GM12878 (cell line): Measurements from ENCODE around the gene BCR. TPM values are rescaled to one million over a fixed set of nuclear protein-coding genes. Genes with fewer than 3 reads are reported as not detected.

ENCODE experiments used
- ATAC-seq: fragments of 200-7000 bp; cut with Tn5 transposase; 3 replicates; pipeline ENCODE4 v1.9.1; 2020; ENCODE audit warnings: mild to moderate bottlenecking, moderate library complexity
- BruUV-seq: library from RNA; stranded (reverse); fragments of 400-500 nt; replicated peaks from 2 replicates; lab custom pipeline; 2021; lab: Mats Ljungman, UMichigan
- CTCF ChIA-PET: fragments of 300-600 bp; sonication (Branson Sonifier 250); formaldehyde crosslinking; extraction: SDS; loops from one replicate; lab custom pipeline; 2021; ENCODE audit warnings: inconsistent platforms; lab: Yijun Ruan, JAX
- POLR2A ChIA-PET: fragments of 350-600 bp; formaldehyde crosslinking; extraction: SDS; loops from one replicate; lab custom pipeline; 2021; ENCODE audit warnings: inconsistent platforms; lab: Charles Lee
- RAD21 ChIA-PET: fragments of 300-600 bp; sonication (Branson Sonifier 250); formaldehyde crosslinking; loops from one replicate; lab custom pipeline; 2023; ENCODE audit warnings: antibody characterized with exemption; ENCODE audit not compliant: unreplicated experiment; lab: Charles Lee
- SMC1A ChIA-PET: fragments of 300-600 bp; sonication (Branson Sonifier 250); formaldehyde crosslinking; loops from one replicate; lab custom pipeline; 2023; ENCODE audit not compliant: unreplicated experiment, uncharacterized antibody; lab: Charles Lee
- DNase-seq: peaks from one replicate; pipeline ENCODE4 v3.0.0-alpha.2; 2011; ENCODE audit warnings: low read depth, low spot score
- FAIRE-seq: peaks from 3 replicates; lab custom pipeline; 2011; peaks lifted over from hg19 to GRCh38; lab: Jason Lieb, UNC
- H2AFZ ChIP-seq: 2 replicates; pipeline ENCODE4 v1.6.0; 2011; ENCODE audit warnings: low read depth, low read length, control low read depth; ENCODE audit not compliant: control insufficient read depth
- H3K27ac ChIP-seq: 2 replicates; pipeline ENCODE4 v1.5.1; 2011; ENCODE audit warnings: control low read depth; ENCODE audit not compliant: control insufficient read depth, insufficient read depth
- H3K27me3 ChIP-seq, 2 experiments: replicated peaks in 1 of 2; 2 replicates each; pipeline versions ENCODE4 v1.6.0 to v1.6.1; 2011; ENCODE audit warnings: low read length in 1 of 2; ENCODE audit not compliant: control insufficient read depth in 2 of 2, insufficient read depth in 2 of 2
- H3K36me3 ChIP-seq, 2 experiments: 2 replicates each; pipeline ENCODE4 v1.5.1; 2011; ENCODE audit warnings: low read length in 1 of 2; ENCODE audit not compliant: control insufficient read depth in 2 of 2, insufficient read depth in 2 of 2
- H3K4me1 ChIP-seq: 2 replicates; pipeline ENCODE4 v1.6.1; 2011; ENCODE audit warnings: mild to moderate bottlenecking, low read length, moderate library complexity, mixed read lengths; ENCODE audit not compliant: control insufficient read depth, insufficient read depth
- H3K4me2 ChIP-seq: 2 replicates; pipeline ENCODE4 v1.6.0; 2011; ENCODE audit warnings: control low read depth; ENCODE audit not compliant: control insufficient read depth, insufficient read depth
- H3K4me3 ChIP-seq: fragments of 200-600 bp; sonication (generic); 2 replicates; pipeline ENCODE4 v1.5.1; 2016
- H3K79me2 ChIP-seq: 2 replicates; pipeline ENCODE4 v1.6.0; 2011; ENCODE audit warnings: low read length; ENCODE audit not compliant: control insufficient read depth, insufficient read depth
- H3K9ac ChIP-seq: 2 replicates; pipeline ENCODE4 v1.8.0; 2011; ENCODE audit warnings: low read length, control low read depth, mixed read lengths; ENCODE audit not compliant: control insufficient read depth, insufficient read depth
- H3K9me3 ChIP-seq: replicated peaks from 3 replicates; pipeline ENCODE4 v1.5.1; 2011; ENCODE audit warnings: mild to moderate bottlenecking, low read length; ENCODE audit not compliant: control insufficient read depth, insufficient read depth
- H4K20me1 ChIP-seq: 2 replicates; pipeline ENCODE4 v1.6.0; 2011; ENCODE audit not compliant: control insufficient read depth, insufficient read depth
- CBFB ChIP-seq: IDR thresholded peaks from 2 replicates; pipeline ENCODE4 v1.6.1; 2016; ENCODE audit warnings: antibody characterized with exemption, low read depth
- CBX3 ChIP-seq: fragments of 200-600 bp; sonication (generic); IDR thresholded peaks from 2 replicates; pipeline ENCODE4 v1.6.1; 2016; ENCODE audit warnings: low read depth, borderline replicate concordance
- CEBPB ChIP-seq, 2 experiments: fragments of 150-350 bp in 1 of 2; IDR thresholded peaks; 2 replicates each; pipeline ENCODE4 v1.6.1; 2012 to 2014; ENCODE audit warnings: low read depth in 2 of 2, low read length in 2 of 2, borderline replicate concordance in 1 of 2, inconsistent platforms in 1 of 2
- E2F8 ChIP-seq: fragments of 450-650 bp; IDR thresholded peaks from 2 replicates; pipeline ENCODE4 v1.6.1; 2018; ENCODE audit warnings: mild to moderate bottlenecking, low read depth, moderate library complexity; ENCODE audit not compliant: partially characterized antibody
- FOXK2 ChIP-seq: fragments of 450-650 bp; IDR thresholded peaks from 2 replicates; pipeline ENCODE4 v1.6.1; 2017; ENCODE audit warnings: mild to moderate bottlenecking, moderate library complexity
- IRF4 ChIP-seq: IDR thresholded peaks from 2 replicates; pipeline ENCODE4 v1.6.1; 2011; ENCODE audit warnings: low read depth, low read length
- KAT2A ChIP-seq: conservative IDR thresholded peaks from 2 replicates; pipeline ENCODE4 v1.6.1; 2011; ENCODE audit warnings: low read depth, low read length; ENCODE audit not compliant: control insufficient read depth
- MTA2 ChIP-seq: fragments of 450-650 bp; IDR thresholded peaks from 2 replicates; pipeline ENCODE4 v1.6.1; 2016; ENCODE audit warnings: low read depth, mild to moderate bottlenecking, moderate library complexity
- NKRF ChIP-seq: fragments of 450-650 bp; conservative IDR thresholded peaks from 2 replicates; pipeline ENCODE4 v1.6.1; 2017; ENCODE audit warnings: mild to moderate bottlenecking, moderate library complexity
- NR2C2 ChIP-seq: IDR thresholded peaks from 2 replicates; pipeline ENCODE4 v1.6.1; 2011; ENCODE audit warnings: borderline replicate concordance, low read depth; ENCODE audit not compliant: control insufficient read depth, insufficient read length
- POLR2A ChIP-seq: IDR thresholded peaks from 2 replicates; pipeline ENCODE4 v1.6.1; 2011; ENCODE audit warnings: low read depth, mild to moderate bottlenecking, low read length
- RAD51 ChIP-seq: fragments of 450-650 bp; IDR thresholded peaks from 2 replicates; pipeline ENCODE4 v1.6.1; 2016; ENCODE audit warnings: moderate library complexity, mild to moderate bottlenecking, inconsistent platforms
- SP1 ChIP-seq: IDR thresholded peaks from one replicate; pipeline ENCODE4 v1.6.1; 2011; ENCODE audit warnings: low read depth, low read length
- SRF ChIP-seq, 2 experiments: IDR thresholded peaks; 2 replicates each; pipeline ENCODE4 v1.6.1; 2011; ENCODE audit warnings: low read depth in 2 of 2, low read length in 2 of 2, mild to moderate bottlenecking in 1 of 2, moderate library complexity in 1 of 2
- TCF7 ChIP-seq: IDR thresholded peaks from 2 replicates; pipeline ENCODE4 v1.6.1; 2014; ENCODE audit warnings: antibody characterized with exemption, borderline replicate concordance
- WRNIP1 ChIP-seq: IDR thresholded peaks from 2 replicates; pipeline ENCODE4 v1.6.1; 2011; ENCODE audit warnings: low read depth, low read length, improper control_type of control experiment, borderline replicate concordance
- WGBS: methylation state at CpG from one replicate; pipeline ENCODE4 v1.1.6; 2016; ENCODE audit warnings: low lambda C conversion rate; ENCODE audit not compliant: insufficient replicate concordance, insufficient coverage; ENCODE audit errors: missing lambda C conversion rate; 5-methylcytosine and 5-hydroxymethylcytosine counted together
- in situ Hi-C: fragments of 300-500 bp; cut with MboI; formaldehyde crosslinking; loops from 9 replicates; pipeline ENCODE4 v1.14.3; 2018; ENCODE audit warnings: mixed read lengths
- intact Hi-C: fragments of 100-400 bp; cut with micrococcal nuclease; formaldehyde crosslinking; loops from one replicate; pipeline ENCODE4 v1.14.2; 2022; ENCODE audit not compliant: unreplicated experiment
- polyA plus RNA-seq, 11 experiments: library from polyadenylated mRNA; depleted of rRNA in 4 of 11; unstranded in 6 of 11; stranded (reverse) in 5 of 11; fragments of >200 nt; fragmentation: Nextera tagmentation in 4 of 11; fragmentation: Illumina TruSeq in 1 of 11; extraction: Ambion mirVana in 4 of 11; extraction: Trizol in 1 of 11; gene quantifications; 1 replicate in 1 of 11; 2 replicates in 10 of 11; pipeline versions ENCODE4 v1.2.1 to v1.2.3, GENCODE V29; 2011 to 2016; ENCODE audit warnings: inconsistent platforms in 2 of 11, missing spikeins in 2 of 11, low read depth in 1 of 11
- total RNA-seq, 4 experiments: library from RNA; depleted of rRNA in 3 of 4; stranded (reverse); fragments of >200 nt in 3 of 4; fragmentation: Illumina TruSeq in 1 of 4; extraction: Trizol in 1 of 4; gene quantifications; 2 replicates each; pipeline versions ENCODE4 v1.2.1 to v1.2.3, GENCODE V29; 2013 to 2021

Gene BCR
- total and polyA plus RNA-seq, 10 of the 15 experiments (the other 5 are each of a cell fraction or from before 2014, with no cell fraction given), result 1.7 to 64.7 (median 18.4) TPM

GRCh38 chr22:23161574-23161973 lies 18.7 kb upstream of the BCR start (continued):
- TF ChIP-seq CBFB, result no peak
- no peak for TF ChIP-seq WRNIP1
- TF ChIP-seq CBX3, result no peak
- TF ChIP-seq NKRF, result no peak
- TF ChIP-seq NR2C2, result no peak
- no peak for TF ChIP-seq KAT2A
- TF ChIP-seq MTA2, result no peak
- no peak for TF ChIP-seq TCF7
- TF ChIP-seq SRF (IDR thresholded peaks at IDR 0.05; ENCODE audit: low read depth in 2 of 2, low read length in 2 of 2), result no peak
- TF ChIP-seq FOXK2, result no peak

GRCh38 chr22:23163665-23164064 lies 16.6 kb upstream of the BCR start:
- no TSS peak for BruUV-seq
- in situ Hi-C loops, result no loop called here
- SMC1A ChIA-PET, result interaction anchor here (1.0 to 1.2 kb wide), 2 partner anchors 118 to 204 kb away, joined by 3 to 4 read pairs; no protein-coding TSS in a partner anchor

More at GRCh38 chr22:23163665-23164064, 16.6 kb upstream of the BCR start:
- H3K9ac ChIP-seq, result no peak overlapping the region
- H3K27ac ChIP-seq, result no peak overlapping the region
- H3K4me3 ChIP-seq, result no peak overlapping the region
- WGBS, result 72% methylated on average over 8 of the region's 8 CpGs
- H3K4me2 ChIP-seq, result no peak overlapping the region
- no peaks in the 10 kb centered on the region for H3K4me1 ChIP-seq
- no peaks in the 10 kb centered on the region for H4K20me1 ChIP-seq
- DNase-seq (no peak), FAIRE-seq (no peak), ATAC-seq (no peak)
- CTCF ChIA-PET, result interaction anchor here (0.8 to 1.6 kb wide), 7 partner anchors 10 to 204 kb away, joined by 3 to 5 read pairs (median 4); no protein-coding TSS in a partner anchor
- H3K27me3 ChIP-seq, result no peaks in the 10 kb centered on the region
- RAD21 ChIA-PET, result no interaction called here
- H3K79me2 ChIP-seq, result no peaks in the 10 kb centered on the region
- POLR2A ChIA-PET, result no interaction called here
- no peak overlapping the region for H2AFZ ChIP-seq
- H3K9me3 ChIP-seq, result no peaks in the 10 kb centered on the region
- intact Hi-C loops, result no loop called here
- TF ChIP-seq IRF4 (no peak), CEBPB (IDR thresholded peaks at IDR 0.05; ENCODE audit: borderline replicate concordance in 1 of 2, low read depth in 2 of 2, low read length in 2 of 2) (no peak), SP1 (no peak), RAD51 (no peak), POLR2A (no peak), E2F8 (no peak)
- no peaks in the 10 kb centered on the region for H3K36me3 ChIP-seq
